ENCODE results near the gene FAM118B. TPM values are rescaled to one million over a fixed set of nuclear protein-coding genes. Genes with fewer than 3 reads are reported as not detected.

Gene FAM118B
- total and polyA plus RNA-seq, 2 of the 8 experiments (the other 6 are each of a cell fraction or from before 2014, with no cell fraction given) = 25.3 to 48.3 TPM

DNA sequence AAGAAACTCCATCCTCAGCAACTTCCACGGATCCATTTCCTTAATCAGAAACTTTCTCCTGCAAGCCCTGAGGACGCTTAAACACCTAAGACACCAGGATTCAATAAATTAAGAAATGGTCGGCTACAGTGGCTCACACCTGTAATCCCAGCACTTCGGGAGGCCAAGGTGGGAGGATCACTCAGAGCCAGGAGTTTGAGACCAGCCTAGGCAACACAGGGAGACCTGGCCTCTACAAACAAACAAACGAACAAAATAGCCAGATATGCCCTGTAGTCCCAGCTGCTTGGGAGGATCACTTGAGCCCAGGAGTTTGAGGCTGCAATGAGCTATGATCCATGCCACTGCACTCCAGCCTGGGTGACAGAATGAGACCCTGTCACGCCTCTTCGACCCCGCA is 46.8 kb upstream of the FAM118B start (continued):
- TF ChIP-seq, protein P1, sequence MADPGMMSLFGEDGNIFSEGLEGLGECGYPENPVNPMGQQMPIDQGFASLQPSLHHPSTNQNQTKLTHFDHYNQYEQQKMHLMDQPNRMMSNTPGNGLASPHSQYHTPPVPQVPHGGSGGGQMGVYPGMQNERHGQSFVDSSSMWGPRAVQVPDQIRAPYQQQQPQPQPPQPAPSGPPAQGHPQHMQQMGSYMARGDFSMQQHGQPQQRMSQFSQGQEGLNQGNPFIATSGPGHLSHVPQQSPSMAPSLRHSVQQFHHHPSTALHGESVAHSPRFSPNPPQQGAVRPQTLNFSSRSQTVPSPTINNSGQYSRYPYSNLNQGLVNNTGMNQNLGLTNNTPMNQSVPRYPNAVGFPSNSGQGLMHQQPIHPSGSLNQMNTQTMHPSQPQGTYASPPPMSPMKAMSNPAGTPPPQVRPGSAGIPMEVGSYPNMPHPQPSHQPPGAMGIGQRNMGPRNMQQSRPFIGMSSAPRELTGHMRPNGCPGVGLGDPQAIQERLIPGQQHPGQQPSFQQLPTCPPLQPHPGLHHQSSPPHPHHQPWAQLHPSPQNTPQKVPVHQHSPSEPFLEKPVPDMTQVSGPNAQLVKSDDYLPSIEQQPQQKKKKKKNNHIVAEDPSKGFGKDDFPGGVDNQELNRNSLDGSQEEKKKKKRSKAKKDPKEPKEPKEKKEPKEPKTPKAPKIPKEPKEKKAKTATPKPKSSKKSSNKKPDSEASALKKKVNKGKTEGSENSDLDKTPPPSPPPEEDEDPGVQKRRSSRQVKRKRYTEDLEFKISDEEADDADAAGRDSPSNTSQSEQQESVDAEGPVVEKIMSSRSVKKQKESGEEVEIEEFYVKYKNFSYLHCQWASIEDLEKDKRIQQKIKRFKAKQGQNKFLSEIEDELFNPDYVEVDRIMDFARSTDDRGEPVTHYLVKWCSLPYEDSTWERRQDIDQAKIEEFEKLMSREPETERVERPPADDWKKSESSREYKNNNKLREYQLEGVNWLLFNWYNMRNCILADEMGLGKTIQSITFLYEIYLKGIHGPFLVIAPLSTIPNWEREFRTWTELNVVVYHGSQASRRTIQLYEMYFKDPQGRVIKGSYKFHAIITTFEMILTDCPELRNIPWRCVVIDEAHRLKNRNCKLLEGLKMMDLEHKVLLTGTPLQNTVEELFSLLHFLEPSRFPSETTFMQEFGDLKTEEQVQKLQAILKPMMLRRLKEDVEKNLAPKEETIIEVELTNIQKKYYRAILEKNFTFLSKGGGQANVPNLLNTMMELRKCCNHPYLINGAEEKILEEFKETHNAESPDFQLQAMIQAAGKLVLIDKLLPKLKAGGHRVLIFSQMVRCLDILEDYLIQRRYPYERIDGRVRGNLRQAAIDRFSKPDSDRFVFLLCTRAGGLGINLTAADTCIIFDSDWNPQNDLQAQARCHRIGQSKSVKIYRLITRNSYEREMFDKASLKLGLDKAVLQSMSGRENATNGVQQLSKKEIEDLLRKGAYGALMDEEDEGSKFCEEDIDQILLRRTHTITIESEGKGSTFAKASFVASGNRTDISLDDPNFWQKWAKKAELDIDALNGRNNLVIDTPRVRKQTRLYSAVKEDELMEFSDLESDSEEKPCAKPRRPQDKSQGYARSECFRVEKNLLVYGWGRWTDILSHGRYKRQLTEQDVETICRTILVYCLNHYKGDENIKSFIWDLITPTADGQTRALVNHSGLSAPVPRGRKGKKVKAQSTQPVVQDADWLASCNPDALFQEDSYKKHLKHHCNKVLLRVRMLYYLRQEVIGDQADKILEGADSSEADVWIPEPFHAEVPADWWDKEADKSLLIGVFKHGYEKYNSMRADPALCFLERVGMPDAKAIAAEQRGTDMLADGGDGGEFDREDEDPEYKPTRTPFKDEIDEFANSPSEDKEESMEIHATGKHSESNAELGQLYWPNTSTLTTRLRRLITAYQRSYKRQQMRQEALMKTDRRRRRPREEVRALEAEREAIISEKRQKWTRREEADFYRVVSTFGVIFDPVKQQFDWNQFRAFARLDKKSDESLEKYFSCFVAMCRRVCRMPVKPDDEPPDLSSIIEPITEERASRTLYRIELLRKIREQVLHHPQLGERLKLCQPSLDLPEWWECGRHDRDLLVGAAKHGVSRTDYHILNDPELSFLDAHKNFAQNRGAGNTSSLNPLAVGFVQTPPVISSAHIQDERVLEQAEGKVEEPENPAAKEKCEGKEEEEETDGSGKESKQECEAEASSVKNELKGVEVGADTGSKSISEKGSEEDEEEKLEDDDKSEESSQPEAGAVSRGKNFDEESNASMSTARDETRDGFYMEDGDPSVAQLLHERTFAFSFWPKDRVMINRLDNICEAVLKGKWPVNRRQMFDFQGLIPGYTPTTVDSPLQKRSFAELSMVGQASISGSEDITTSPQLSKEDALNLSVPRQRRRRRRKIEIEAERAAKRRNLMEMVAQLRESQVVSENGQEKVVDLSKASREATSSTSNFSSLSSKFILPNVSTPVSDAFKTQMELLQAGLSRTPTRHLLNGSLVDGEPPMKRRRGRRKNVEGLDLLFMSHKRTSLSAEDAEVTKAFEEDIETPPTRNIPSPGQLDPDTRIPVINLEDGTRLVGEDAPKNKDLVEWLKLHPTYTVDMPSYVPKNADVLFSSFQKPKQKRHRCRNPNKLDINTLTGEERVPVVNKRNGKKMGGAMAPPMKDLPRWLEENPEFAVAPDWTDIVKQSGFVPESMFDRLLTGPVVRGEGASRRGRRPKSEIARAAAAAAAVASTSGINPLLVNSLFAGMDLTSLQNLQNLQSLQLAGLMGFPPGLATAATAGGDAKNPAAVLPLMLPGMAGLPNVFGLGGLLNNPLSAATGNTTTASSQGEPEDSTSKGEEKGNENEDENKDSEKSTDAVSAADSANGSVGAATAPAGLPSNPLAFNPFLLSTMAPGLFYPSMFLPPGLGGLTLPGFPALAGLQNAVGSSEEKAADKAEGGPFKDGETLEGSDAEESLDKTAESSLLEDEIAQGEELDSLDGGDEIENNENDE (IDR thresholded peaks at IDR 0.05; ENCODE audit: insufficient replicate concordance, low read length) = no peak
